Epithelial cell of proximal tubule (primary cell): ENCODE results near the gene TAX1BP3. TPM values are rescaled to one million over a fixed set of nuclear protein-coding genes. Genes with fewer than 3 reads are reported as not detected.

Experiments
- DNase-seq: peaks from one replicate; pipeline ENCODE4 v3.0.0-alpha.2; 2011; ENCODE audit warnings: low read depth
- H3K4me3 ChIP-seq: 2 replicates; pipeline ENCODE4 v1.5.1; 2011; ENCODE audit warnings: low read depth, mild to moderate bottlenecking, low read length
- total RNA-seq: library from RNA; depleted of rRNA; stranded (reverse); fragments of >200 nt; gene quantifications from 2 replicates; pipeline ENCODE4 v1.2.3, GENCODE V29; 2015
- TF ChIP-seq, protein P1 (sequence below): conservative IDR thresholded peaks from 2 replicates; pipeline ENCODE4 v1.5.1; 2012; ENCODE audit warnings: low read depth, mild to moderate bottlenecking, low read length

The TAX1BP3 gene
- total RNA-seq, 1 donor from 2014 or later = 426 TPM

DNA sequence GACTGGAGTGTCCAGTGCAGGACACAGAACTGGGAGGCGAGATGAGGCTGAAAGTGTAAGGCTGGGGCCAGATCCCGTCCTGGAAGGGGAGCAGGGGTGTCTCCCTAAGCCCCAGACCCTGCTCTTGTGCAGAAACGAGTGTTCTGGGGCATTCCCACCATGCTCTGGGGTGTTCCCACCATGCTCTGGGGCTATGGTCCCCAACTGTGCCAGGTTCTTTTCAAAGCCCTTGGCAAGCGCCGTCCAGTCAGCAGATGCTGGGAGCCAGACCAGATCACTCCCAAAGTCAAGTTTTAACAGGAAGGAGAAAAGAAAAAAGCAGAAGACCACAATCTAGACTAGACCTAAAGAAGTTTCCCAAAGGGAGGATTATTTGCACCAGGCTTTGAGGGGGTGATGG, 2.5 kb downstream of the TAX1BP3 start:
- TF ChIP-seq, protein P1, sequence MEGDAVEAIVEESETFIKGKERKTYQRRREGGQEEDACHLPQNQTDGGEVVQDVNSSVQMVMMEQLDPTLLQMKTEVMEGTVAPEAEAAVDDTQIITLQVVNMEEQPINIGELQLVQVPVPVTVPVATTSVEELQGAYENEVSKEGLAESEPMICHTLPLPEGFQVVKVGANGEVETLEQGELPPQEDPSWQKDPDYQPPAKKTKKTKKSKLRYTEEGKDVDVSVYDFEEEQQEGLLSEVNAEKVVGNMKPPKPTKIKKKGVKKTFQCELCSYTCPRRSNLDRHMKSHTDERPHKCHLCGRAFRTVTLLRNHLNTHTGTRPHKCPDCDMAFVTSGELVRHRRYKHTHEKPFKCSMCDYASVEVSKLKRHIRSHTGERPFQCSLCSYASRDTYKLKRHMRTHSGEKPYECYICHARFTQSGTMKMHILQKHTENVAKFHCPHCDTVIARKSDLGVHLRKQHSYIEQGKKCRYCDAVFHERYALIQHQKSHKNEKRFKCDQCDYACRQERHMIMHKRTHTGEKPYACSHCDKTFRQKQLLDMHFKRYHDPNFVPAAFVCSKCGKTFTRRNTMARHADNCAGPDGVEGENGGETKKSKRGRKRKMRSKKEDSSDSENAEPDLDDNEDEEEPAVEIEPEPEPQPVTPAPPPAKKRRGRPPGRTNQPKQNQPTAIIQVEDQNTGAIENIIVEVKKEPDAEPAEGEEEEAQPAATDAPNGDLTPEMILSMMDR = no peak
- DNase-seq = no peak
- H3K4me3 ChIP-seq = no peak overlapping the region

DNA sequence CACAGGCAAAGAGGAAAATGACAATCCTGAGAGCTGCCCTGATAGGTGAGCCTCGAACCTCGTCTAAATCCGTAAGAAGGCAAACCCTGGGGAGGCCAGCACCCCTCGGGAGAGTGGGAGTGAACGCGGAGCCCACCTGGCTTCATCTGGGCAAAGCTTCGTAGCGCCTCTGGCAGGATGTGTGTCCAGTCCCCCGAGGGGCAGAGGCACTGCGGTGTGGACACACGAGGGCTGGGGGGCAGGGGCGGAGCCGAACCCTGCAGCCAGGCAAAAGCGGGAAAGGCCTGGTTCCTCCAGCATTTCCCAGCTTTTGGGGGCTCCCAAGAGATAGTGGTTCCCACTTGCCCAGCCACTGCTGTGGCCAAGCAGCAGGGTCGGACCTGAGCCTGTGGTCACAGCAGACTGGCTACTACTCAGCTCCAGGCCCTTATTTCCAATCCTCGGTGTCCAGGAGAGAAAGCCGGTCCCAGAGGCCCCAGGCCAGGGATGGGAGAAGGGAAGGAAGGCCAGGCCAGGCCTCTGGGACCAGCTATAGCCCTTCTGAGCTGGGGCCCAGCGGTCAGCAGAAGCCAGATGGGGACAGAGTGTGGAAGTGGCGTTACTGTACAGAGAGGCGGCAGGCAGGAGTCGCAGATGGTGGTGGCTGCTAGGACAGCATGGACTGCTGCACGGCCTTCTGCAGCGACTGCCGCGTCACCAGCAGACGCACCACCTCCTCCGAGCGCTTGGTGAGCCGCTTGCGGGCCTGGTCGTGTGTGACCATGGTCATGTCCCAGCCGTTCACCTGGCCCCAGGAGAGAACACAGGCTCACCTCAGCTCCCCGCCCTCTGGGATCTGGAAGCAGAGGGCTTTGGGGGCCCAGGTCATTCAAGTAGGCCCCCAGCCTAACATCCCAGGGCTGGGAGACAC, 5.0 kb downstream of the TAX1BP3 start:
- TF ChIP-seq, protein P1 = no peak
- DNase-seq = no peak
- no peak overlapping the region for H3K4me3 ChIP-seq

DNA sequence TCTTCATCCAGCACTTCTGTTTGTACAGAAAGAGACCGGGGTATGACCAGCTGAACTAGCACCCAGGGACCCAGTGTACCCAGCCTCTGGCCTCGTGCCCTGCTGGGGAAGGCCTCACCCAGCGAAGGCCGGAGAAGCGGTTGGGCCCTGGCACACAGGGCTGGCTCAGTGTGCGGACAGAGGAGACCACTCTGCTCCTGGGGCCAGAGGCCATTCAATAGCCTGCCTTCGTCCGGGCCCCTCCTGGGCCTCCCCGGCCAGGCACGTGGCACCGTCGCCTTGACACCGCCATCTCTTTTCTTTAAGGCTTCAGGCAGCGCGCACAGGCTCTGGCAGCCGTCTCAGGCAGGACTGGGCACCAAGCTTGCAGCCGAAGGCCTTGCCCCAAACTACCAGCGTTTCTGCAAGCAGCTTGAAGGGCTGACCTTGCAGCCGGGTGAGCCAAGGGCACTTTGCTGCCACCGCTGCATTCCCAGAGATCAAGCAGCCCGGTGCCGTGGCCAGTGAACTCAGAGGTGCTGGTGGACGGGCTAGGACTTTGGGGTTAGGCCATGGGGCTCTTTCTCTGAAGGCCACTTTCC, 8.0 kb downstream of the TAX1BP3 start:
- no peak overlapping the region for H3K4me3 ChIP-seq
- TF ChIP-seq, protein P1 = no peak
- DNase-seq = no peak

DNA sequence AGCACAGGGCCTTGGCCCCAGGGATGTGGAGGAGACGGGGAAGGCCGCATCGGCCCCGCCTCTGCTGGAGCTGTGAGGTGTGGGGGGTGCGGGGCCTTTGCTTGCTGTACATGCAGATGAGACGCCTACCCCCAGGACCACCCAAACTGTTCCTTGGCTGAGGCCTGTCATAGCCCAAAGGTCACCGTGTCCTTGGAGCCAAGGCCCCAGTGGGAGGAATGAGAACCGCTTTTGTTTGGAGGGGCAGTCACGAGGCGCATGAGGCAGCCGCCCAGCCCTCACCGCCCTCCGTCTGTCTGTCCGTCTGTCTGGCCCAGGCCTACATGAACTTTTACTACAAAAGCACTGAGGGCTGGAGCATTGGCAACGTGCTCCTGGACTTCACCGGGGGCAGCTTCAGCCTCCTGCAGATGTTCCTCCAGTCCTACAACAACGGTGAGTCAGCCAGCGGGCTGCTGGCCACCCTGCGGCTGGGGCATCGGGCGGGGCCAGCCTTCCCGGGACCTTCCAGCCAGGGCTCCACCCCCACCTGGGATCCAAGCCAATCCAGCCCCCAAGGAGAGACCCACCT, 8.8 kb downstream of the TAX1BP3 start:
- no peak overlapping the region for H3K4me3 ChIP-seq
- DNase-seq = no peak
- TF ChIP-seq, protein P1 = peak; percentile 19

DNA sequence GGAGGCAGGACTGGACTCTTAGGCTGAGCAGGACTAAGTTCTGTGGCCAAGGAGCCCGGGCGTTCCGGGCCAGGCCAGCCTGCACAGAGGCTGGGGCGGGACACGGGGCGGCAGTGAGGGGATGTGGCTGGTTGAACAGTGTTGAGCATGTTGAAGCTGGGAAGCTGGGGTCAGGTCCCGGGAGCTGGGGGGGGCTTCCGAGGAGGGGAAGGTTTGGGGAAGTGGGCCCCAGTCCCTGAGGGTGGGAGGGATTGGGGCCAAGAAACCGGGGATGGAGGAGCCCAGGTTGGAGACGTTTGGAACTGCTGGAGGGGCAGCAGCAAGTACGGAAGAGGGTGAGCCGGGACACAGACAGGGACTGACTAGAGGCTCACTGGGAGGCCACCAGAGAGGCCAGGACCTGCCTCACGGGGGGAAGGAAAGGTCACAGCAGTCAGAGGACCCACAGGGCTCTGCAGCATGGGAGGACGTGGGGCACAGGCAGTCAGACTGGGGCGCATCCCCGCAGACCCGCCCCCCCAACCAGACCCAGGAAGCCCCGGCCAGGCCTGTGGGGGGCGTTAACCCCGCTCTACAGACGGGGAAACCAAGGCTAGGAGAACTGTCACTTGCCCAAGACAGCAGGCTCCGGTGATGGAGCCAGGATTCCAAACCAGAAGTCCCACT, 9.5 kb downstream of the TAX1BP3 start:
- no peak for DNase-seq
- H3K4me3 ChIP-seq = no peak overlapping the region
- TF ChIP-seq, protein P1 = no peak

DNA sequence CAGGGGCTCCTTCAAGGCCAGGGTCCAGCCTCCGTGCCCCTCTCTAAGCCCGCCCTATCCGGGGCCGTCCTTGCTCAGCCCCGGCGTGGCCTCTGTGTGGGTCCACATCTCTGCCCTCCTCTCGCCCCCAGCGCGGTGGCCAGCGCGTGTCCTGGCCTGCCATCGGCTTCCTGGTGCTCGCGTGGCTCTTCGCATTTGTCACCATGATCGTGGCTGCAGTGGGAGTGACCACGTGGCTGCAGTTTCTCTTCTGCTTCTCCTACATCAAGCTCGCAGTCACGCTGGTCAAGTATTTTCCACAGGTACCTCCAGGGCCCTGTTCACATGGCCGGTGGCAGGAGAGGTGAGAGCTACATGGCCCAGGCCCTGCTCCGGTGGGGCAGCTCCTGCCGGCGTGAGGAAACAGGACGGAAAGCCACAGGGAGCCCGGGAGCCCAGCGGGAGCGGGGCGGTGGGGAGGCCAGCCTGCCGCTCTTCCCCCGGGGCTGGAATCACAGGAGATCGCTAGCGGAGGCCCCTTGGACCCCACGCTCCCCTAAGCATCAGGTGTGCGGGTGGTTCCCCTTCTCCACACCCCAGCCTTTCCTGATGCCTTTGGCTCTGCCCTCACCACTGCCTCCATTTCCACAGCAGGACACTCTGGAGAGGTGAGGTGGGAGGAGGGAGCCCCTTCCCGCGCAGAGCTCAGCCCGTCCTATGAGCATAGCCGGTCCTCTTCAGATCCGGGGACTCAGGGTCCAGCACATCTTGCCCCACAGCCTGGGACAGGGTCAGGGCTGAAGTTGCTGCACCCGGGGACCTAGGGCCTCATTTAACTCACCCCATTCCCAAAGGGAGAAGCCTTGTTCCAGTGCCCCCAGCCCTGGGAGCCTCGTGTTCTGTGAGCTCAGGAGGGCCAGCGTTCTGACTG, 10.2 kb downstream of the TAX1BP3 start:
- TF ChIP-seq, protein P1 = no peak
- H3K4me3 ChIP-seq = no peak overlapping the region
- DNase-seq = no peak
